BE2C (cell line): ENCODE data around the gene KLF13.

Source experiments
- DNase-seq: peaks from one replicate; pipeline ENCODE4 v3.0.0-alpha.2; 2020
- H3K27me3 ChIP-seq: fragments of 250-450 bp; sonication (Bioruptor Pico); 2 replicates; pipeline ENCODE4 v1.5.1; 2020; ENCODE audit warnings: mild to moderate bottlenecking
- H3K36me3 ChIP-seq: fragments of 250-450 bp; sonication (Bioruptor Pico); 2 replicates; pipeline ENCODE4 v1.5.1; 2020; ENCODE audit warnings: mild to moderate bottlenecking
- H3K4me1 ChIP-seq: fragments of 250-450 bp; sonication (Bioruptor Pico); 2 replicates; pipeline ENCODE4 v1.5.1; 2020
- H3K4me3 ChIP-seq: 2 replicates; pipeline ENCODE4 v1.5.1; 2011; ENCODE audit warnings: low read depth, low read length
- H3K9me3 ChIP-seq: fragments of 250-450 bp; sonication (Bioruptor Pico); 2 replicates; pipeline ENCODE4 v1.5.1; 2020
- CTCF ChIP-seq: IDR thresholded peaks from 2 replicates; pipeline ENCODE4 v1.5.1; 2012; ENCODE audit warnings: mild to moderate bottlenecking, low read depth, low read length

The KLF13 gene

GRCh38 chr15:31317421-31318327, 9.0 kb upstream of the KLF13 start:
- TF ChIP-seq CTCF, result no peak
- no peak overlapping the region for H3K4me3 ChIP-seq
- peaks cover 4% of the 10 kb centered on the region; the same call in 1 of the 2 replicates for H3K9me3 ChIP-seq
- DNase-seq, result no peak
- H3K36me3 ChIP-seq, result no peaks in the 10 kb centered on the region
- H3K27me3 ChIP-seq, result no peaks in the 10 kb centered on the region
- no peaks in the 10 kb centered on the region for H3K4me1 ChIP-seq

- Histone ChIP-seq H3K4me1 (no peaks in the 10 kb centered on the region), H3K9me3 (no peaks in the 10 kb centered on the region), H3K36me3 (no peaks in the 10 kb centered on the region), H3K27me3 (no peaks in the 10 kb centered on the region), H3K4me3 (no peak overlapping the region)
- no peak for DNase-seq
- no peak for TF ChIP-seq CTCF
Observed at GRCh38 chr15:31318429-31318828, 8.2 kb upstream of the KLF13 start.

- no peaks in the 10 kb centered on the region for H3K9me3 ChIP-seq
- TF ChIP-seq CTCF, result no peak
Observed at GRCh38 chr15:31320022-31320421, 6.6 kb upstream of the KLF13 start.

GRCh38 chr15:31321418-31321817, 5.2 kb upstream of the KLF13 start:
- H3K9me3 ChIP-seq, result no peaks in the 10 kb centered on the region
- TF ChIP-seq CTCF, result no peak
- no peaks in the 10 kb centered on the region for H3K27me3 ChIP-seq
- no peaks in the 10 kb centered on the region for H3K36me3 ChIP-seq
- H3K4me3 ChIP-seq, result no peak overlapping the region
- no peak for DNase-seq
- H3K4me1 ChIP-seq, result peaks cover 5% of the 10 kb centered on the region; the same call in 1 of the 2 replicates

More at GRCh38 chr15:31320022-31320421, 6.6 kb upstream of the KLF13 start:
- DNase-seq, result no peak
- Histone ChIP-seq H3K4me1 (peaks cover 1% of the 10 kb centered on the region; the same call in 1 of the 2 replicates), H3K4me3 (no peak overlapping the region), H3K36me3 (no peaks in the 10 kb centered on the region), H3K27me3 (no peaks in the 10 kb centered on the region)

- H3K4me1 ChIP-seq, result peaks cover 5% of the 10 kb centered on the region; the same call in 1 of the 2 replicates
- no peak for TF ChIP-seq CTCF
Observed at GRCh38 chr15:31322504-31322903, 4.1 kb upstream of the KLF13 start.

GRCh38 chr15:31323627-31324026, 3.0 kb upstream of the KLF13 start:
- DNase-seq, result no peak
- no peaks in the 10 kb centered on the region for H3K27me3 ChIP-seq
- H3K4me3 ChIP-seq, result no peak overlapping the region
- peaks cover 3% of the 10 kb centered on the region; the same call in 1 of the 2 replicates for H3K36me3 ChIP-seq
- peaks cover 5% of the 10 kb centered on the region; the same call in 1 of the 2 replicates for H3K4me1 ChIP-seq
- no peak for TF ChIP-seq CTCF
- H3K9me3 ChIP-seq, result no peaks in the 10 kb centered on the region

More at GRCh38 chr15:31322504-31322903, 4.1 kb upstream of the KLF13 start:
- DNase-seq, result no peak
- H3K27me3 ChIP-seq, result no peaks in the 10 kb centered on the region
- H3K9me3 ChIP-seq, result no peaks in the 10 kb centered on the region
- H3K36me3 ChIP-seq, result no peaks in the 10 kb centered on the region
- no peak overlapping the region for H3K4me3 ChIP-seq
